NCI-H2029 treated with DMSO at 0.1 percent for 48 hours (cell line): Measurements from ENCODE around the gene TPGS1.
A peak's percentile ranks its signal among the peaks of the same experiment; 100 is the strongest.

Experiments
- DNase-seq: peaks from one replicate; lab custom pipeline; 2025; lab: John Stamatoyannopoulos, UW

The TPGS1 gene

GRCh38 chr19:519449-519865, 12.2 kb downstream of the TPGS1 start:
- no peak for DNase-seq

GRCh38 chr19:522726-523125, 15.4 kb downstream of the TPGS1 start:
- no peak for DNase-seq

GRCh38 chr19:524062-524674, 16.9 kb downstream of the TPGS1 start:
- no peak for DNase-seq

- DNase-seq: no peak
Measured at GRCh38 chr19:525029-525428, 17.7 kb downstream of the TPGS1 start.

- no peak for DNase-seq
Measured at GRCh38 chr19:525857-526419, 18.6 kb downstream of the TPGS1 start.

- no peak for DNase-seq
Measured at GRCh38 chr19:530134-531008, 23.1 kb downstream of the TPGS1 start.

- DNase-seq: no peak
Measured at GRCh38 chr19:531009-531752, 23.9 kb downstream of the TPGS1 start.

GRCh38 chr19:531753-532560, 24.7 kb downstream of the TPGS1 start, which contains the start of gene CDC34:
Gene CDC34 (plus strand): TSS chr19:531760. CDS start chr19:531932, 172 bp downstream.
- no peak for DNase-seq

- DNase-seq: peak; percentile 17
Measured at GRCh38 chr19:532561-533363, 25.5 kb downstream of the TPGS1 start.

- no peak for DNase-seq
Measured at GRCh38 chr19:533364-534058, 26.2 kb downstream of the TPGS1 start.

- no peak for DNase-seq
Measured at GRCh38 chr19:534088-534487, 26.8 kb downstream of the TPGS1 start.

GRCh38 chr19:535017-535835, 27.9 kb downstream of the TPGS1 start:
- no peak for DNase-seq

GRCh38 chr19:536031-536880, 29.0 kb downstream of the TPGS1 start:
- no peak for DNase-seq

- DNase-seq: no peak
Measured at GRCh38 chr19:536881-537404, 29.6 kb downstream of the TPGS1 start.

- no peak for DNase-seq
Measured at GRCh38 chr19:538641-539428, 31.5 kb downstream of the TPGS1 start.

- DNase-seq: no peak
Measured at GRCh38 chr19:539429-540030, 32.2 kb downstream of the TPGS1 start.
